GM19023 (cell line): ENCODE measurements around the gene ADAMTS12.
"Not testable (repeated sequence)": the region's sequence is repeated elsewhere in the genome, so short reads cannot be mapped to it uniquely, and the experiment has no call there.

Experiments
- ATAC-seq: cut with Tn5 transposase; IDR thresholded peaks from one replicate; pipeline ENCODE4 v1.9.1; 2021; ENCODE audit warnings: mild to moderate bottlenecking, moderate library complexity; ENCODE audit not compliant: unreplicated experiment

The ADAMTS12 gene

DNA sequence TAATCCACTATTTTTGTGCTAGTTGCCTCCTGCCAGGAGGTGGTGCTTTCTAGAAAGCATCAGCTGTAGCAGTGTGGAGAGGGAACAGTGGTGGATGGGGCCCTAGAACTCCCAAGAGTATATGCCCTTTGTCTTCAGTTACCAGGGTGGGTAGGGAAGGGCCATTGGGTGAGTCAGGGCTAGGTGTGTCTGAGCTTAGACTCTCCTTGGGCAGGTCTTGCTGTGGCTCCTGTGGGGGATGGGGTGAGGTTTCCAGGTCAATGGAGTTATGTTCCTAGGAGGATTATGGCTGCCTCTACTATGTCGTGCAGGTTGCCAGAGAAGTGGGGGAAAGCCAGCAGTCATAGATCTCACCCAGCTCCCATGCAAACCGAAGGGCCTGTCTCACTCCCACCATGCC lies 11.3 kb upstream of the ADAMTS12 start:
- no peak for ATAC-seq

DNA sequence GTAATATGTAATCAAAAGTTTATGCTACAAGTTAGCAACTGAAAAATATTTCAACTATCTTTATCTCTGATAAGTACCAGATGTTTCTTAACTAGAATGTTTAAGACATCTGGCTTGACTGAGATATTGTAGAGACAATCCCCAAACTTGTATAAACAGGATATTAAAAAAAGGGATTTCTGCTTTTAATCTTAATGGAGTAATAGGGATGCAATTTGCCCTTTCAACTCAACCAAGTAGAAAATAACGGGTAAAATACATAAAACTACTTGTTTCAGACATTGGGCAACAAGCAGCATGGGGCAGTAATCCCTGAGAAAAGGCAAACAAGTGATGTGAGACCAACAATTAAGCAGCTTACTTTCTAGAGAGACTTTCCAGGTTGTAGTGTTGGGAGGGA lies 9.4 kb upstream of the ADAMTS12 start:
- ATAC-seq: no peak

DNA sequence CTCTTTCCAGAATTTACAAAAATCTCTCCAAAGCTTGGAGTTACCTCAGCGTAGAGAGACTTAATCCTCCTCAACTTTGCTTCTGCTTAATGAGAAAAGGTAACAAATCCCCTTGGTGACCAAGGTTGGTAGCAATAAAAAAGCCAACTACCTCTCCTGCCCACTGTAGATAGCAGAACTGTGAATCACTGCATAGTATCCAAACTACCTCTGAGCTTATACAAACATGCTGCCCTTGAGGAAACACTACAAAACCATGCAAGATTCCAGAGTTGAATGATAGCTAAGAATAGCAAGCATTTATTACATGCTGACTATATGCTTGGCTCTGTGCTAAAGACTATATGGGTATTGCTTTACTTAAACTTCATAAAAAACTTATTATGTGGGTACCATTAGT lies 2.8 kb upstream of the ADAMTS12 start:
- no peak for ATAC-seq

DNA sequence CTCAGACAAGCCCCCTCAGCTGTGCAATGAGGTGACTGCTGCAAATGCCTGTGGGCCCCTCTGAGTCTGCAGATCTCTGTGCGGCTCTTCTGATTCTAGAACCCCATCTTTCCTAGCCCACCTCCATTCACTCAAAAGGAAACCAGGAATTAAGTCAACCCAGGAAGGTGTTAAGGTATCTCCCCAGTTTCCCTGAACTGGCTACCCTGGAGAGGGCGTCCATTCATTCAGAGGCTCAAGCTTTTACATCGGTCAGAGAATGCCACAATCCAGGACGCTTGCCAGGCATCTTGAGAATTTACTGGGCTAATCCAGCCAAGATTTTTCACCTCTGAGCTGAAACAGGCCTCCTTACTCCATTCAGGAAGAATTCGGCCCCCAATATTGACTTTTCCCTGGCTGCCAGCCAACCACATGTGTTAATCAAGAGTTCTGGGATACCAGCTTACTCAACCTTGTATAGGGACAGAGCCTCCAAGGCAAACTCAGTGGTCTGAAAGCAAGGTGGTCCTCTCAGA lies 889 bp upstream of the ADAMTS12 start:
- ATAC-seq: no peak

DNA sequence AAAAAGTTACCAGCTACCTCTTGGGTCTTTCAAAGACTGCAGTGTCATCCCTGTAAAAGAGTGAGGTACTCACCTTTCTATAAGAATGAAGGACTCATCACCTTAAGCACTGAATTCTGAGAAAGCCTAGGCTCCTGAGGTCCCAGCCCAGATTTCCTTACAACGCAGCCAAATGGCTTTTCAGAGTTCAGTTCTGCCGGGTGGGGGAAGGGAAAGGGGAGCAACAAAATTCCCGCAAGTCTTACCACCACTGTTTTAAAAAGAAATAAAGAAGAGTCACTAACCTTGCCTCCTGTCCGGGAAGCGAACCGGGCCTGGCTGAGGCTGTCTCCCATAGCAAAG lies 373 bp downstream of the ADAMTS12 start:
- ATAC-seq: no peak

DNA sequence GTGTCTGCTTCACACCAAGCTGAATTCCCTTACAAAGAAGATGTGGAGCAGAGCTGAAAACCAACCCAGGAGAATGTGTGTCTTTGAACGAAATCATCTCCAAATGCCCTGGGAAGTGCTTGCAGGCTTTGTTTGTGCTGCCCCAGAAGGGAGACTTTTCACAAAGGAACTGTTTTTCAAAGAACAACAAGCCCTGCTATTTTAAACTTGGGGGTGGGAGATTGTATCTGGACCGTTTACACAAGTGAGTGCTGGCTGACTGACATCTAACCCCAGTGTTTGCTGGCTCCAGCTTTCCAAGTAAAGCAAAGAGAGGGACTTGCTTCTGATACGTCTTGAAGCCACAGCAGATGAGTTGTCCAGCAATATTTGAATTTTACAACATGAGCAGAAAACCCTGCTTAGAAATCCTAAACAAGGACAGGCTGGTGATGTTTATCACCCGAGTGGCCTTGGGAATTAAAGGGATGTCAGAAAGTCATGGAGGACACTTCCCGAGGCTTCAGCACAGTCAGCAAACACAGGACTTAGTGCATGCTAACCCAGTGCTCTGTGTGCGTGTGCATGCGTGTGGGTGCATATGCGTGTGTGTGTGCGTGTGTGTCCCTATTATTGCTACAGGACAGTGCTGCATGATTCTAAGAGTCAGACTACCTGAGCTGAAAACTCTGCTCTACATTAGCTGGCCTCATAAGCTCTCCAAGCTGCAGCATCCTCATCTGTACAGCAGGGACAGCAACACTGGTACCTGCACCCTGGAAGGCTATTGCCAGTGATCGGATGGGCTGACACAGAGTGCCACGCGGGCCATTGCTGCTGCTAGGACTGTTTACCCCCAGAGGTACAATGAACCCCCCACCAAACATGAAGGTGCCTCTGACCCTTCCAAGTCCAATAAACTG lies 1.4 kb downstream of the ADAMTS12 start:
- ATAC-seq: peak; percentile 54

DNA sequence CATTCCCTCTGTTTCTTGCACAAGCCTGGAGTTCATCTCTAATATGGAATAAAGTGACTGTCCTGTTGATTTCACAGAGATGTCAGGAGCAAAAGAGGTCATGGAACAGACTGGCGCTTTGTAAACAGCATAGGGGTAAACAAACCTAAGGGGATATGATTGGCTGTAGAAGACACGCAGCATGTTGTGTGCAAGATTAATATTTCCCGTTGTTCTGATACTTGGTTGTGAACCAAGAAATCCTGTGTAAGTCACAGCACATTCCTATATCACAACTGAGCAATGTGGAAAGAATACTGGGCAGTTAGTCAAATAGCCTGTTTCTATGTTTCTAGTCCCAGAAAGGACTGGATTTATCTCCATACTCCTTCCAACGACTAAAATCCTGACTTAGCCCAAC lies 3.2 kb downstream of the ADAMTS12 start:
- ATAC-seq: no peak

DNA sequence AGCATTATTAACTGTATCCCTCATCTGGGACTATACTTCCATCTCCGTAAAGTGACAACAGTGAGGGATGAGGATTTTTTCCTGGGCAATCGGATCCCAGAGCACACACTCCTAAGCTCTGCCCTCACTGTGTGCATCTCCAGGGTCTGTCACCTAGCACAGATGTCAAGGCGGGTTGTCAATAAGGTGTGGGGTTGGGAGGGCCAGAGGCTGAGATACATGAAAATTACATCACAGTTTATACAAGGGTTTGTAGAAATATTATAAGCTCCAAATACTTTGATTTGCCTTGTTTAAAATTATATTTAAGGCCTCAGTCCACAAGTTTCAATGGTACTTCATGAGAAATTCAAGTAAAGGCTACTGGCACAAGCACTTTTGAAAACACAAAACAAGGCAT lies 4.5 kb downstream of the ADAMTS12 start:
- ATAC-seq: no peak

DNA sequence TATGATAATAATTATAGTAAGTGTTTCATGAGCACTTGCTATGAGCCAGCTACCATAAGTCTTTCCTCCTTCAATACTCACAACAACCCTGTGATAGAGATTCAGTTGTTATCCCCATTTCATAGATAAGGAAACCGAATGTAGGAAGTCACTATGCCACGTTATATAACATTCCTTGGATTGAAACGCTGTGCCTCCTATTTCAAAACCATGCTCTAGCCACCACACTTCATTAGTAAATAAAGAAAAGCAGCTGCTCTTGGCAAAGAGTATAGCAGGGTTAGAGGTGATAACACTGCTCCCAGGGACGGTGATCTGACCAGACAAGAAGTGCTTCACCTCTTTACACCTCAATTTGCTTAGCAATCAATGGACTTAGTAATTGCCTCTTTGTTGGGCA lies 5.5 kb downstream of the ADAMTS12 start:
- ATAC-seq: no peak

DNA sequence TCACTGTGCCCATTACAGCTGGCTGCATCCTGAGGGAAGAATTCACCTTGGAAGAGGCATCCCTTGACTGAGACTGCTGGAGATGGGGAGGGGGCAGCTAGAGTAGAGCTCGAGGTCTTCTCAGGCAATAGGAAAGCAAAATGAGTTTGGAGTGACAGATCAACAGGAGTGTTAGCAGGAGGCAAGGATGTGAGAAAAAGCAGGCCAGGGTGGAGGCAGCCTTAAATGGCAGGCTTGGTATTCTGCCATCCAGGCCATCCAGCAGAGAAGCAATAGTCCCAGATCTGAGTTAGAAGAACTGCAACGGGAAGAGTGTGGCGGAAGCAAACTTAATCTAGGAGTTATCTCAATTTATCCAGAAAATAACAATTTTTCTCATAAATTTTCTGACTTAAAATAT lies 6.1 kb downstream of the ADAMTS12 start:
- no peak for ATAC-seq

DNA sequence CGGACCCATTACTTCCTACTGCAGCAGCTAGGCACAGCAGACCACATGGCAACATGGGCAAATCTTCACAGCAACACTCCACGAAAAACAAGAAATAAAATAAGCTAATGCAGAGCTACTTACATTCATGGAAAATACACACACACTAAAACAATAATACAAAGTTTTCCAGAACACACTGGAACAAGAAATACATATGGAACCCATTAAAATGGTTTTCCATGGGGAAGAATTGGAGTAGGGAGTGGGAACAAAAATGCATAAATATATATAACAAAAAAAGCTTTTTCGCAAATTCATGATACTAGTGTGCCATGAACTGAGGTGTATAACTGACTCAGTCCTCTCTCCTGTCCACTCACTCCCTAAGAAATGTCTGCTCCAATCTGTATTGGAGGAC lies 8.3 kb downstream of the ADAMTS12 start:
- no peak for ATAC-seq

DNA sequence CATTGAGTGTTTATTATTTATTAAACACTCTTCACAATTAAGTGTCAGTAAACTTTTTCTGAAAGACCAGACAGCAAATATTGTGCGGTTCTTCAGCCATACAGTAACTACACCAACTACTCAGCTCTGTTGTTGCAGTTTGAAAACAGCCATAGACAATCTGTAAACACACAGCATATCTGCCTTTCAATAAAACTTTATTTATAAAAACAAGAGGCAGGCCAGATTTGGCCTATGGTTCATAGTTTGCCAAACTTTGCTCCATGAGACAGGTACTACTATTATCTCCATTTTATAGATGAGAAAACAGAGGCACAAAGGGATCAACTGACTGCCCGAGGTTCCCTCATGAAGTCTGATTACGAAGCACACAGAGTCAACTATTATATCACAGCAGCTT lies 11.5 kb downstream of the ADAMTS12 start:
- ATAC-seq: no peak

DNA sequence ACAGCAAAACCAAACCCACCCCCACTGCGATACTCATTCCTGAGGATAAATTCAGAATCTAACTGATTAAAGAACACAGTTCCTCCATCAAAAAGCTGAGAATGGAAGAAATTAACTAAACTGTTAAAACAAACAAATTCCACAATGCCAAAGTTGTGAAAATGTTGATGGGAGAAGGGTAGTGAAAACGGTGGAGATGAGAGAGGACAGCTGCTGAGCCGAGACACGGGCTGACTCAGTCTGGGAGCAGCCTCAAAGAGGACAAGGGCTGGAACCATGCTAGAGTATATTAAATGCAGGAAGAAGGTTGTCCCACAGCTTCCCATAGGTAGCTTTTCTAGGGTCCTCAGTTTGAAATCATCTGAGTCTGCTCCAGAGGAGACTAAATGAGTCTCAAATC lies 14.3 kb downstream of the ADAMTS12 start:
- no peak for ATAC-seq

DNA sequence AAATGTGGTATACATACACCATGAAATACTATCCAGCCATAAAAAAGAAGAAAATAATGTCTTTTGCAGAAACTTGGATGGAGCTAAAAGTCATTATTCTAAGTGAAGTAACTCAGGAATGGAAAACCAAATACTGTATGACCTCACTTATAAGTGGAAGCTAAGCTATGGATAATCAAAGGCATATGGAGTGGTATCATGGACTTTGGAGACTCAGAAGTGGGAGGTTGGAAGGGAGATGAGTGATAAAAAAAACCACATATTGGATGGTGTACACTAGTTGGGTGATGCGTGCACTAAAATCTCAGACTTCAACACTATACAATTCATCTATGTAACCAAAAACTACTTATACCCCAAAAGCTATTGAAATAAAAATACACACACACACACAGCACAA lies 24.5 kb downstream of the ADAMTS12 start:
- ATAC-seq: no peak

DNA sequence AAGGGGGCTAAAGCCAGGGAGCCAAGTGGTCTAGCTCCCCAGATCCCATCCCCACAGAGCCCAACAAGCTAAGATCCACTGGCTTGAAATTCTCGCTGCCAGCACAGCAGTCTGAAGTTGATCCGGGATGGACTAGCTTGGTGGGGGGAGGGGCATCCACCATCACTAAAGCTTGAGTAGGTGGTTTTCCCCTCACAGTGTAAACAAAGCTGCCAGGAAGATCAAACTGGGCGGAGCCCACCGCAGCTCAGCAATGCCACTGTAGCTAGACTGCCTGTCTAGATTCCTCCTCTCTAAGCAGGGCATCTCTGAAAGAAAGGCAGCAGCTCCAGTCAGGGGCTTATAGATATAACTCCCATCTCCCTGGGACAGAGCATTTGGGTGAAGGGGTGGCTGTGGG lies 32.6 kb downstream of the ADAMTS12 start:
- not testable (repeated sequence) for ATAC-seq

DNA sequence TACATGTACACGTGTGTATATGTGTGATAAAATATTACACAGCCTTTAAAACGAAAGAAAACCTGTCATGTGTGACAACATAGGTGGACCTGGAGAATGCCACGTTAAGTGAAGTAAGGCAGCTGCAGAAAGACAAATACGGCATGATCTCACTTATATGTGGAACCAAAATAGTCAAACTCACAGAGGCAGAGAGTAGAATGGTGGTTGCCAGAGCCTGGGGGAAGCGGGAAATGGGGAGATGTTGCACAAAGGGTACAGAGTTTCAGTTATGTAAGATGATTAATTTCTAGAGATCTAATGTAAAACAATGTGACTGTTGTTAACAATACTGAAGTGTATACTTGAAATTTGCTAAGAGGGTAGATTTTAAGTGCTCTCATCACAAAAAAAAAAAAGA lies 34.8 kb downstream of the ADAMTS12 start:
- ATAC-seq: peak; percentile 59

DNA sequence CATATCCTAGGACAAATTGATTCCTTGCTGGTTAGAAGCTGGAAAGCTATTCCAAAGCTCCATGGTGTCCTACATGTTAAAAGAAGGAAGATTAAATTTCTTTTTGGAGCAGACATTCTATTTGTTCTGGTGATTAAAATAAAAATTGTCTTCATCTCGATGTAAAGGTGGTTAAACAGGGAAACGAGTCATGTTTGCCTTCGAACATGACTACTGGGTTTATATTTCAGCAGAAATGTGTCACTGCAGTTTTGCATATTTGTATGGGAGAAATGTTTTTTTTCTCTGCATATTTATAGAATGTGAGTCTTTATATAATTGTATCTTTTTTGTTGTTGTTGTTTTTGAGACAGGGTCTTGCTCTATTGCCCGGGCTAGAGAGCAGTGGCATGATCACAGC lies 36.4 kb downstream of the ADAMTS12 start:
- no peak for ATAC-seq

DNA sequence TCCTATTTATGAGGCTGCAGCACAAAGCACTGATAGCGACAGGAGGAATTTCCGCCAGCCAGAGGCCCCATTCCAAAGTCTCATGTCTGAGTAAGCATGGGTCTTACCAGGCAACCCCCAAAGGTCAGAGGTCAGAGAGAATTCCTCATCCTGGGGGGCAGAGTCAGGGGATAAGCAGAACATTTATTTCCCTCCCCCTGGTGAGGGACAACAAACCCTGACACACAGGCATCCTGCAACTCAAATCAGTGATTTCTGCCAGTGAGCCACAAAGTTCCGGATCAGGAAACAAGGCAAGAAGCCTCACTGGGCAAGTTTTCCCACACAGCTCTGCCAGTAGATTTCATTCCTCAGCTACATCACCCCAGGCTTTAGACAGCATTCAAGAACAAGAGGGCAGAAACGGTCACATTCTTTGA lies 37.0 kb downstream of the ADAMTS12 start:
- no peak for ATAC-seq

DNA sequence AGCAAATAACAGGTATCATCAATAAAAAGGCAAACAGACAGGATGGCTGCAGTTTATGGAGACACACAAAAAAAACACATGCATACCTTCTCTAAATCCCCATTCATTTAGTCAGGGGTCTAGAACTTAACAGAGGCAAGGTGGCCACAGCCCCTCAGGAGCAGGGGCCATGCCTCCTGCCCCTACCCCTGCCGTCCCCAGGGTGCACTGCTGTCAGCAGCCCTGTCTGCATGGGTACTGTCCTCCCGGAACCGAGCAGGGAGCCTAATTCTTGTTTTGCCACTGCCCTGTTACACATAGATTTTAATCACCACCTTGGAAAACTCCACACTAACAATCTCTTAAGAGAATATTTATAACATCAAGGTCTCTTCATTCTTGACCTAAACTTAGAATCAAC lies 39.0 kb downstream of the ADAMTS12 start:
- ATAC-seq: no peak

DNA sequence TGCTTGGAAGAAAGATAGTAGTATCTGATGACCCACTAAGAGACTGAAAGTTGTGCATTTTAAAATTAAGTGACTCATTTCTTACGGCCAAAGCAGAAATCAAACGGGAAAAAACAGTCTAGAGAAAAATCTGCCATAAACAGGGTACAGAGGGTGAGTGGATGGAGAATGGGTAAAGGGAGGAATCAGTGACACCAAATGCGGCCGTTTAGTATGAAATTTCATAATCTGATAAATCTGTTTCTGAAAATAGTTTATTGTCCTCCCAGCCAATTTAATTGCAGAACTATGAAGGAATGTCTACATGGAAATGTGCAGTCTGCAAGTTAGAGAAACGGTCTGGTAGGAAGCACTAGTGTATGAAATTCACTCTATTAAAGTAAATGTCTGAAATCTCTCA lies 39.5 kb downstream of the ADAMTS12 start:
- ATAC-seq: no peak

DNA sequence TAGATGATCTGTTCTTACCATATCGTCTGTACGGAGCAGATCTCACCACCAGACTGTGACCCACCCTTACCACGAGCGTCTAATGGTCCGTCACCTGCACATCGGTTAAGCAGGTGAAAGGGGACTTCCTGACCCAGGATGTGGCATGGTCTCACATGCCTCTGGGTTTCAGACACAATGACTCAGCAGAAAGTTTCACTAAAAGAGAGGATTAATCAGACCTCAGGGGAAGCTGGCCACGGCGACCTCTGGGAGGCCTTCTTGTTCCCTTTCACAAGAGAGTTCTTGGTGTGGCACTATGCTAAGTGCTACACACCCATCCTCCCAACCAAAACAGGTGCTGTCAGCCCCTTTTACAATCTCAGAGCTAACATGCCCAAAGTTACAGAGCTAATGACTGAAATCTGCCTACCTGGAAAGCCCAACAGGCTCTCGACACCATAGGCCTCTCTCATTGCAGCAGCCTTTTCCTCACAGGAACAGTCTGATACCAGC lies 41.6 kb downstream of the ADAMTS12 start:
- ATAC-seq: peak; percentile 95

DNA sequence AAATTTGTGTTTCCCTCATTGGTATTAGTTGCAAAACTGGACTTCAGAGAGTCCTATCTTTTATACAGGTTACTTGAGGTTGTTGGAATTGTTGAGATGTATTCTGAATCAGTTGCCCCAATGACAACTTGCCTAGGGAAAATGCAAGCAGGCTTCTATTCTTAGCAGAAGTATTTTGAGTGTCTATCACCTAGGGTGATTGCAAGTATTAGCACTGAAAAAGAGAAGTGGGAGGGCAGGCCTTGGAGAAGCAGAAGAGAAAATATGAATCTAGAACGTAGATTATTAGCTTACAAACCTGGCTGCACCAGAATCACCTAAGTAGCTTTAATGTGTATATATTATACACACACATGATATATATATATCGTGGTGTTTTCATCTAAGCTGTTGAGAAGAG lies 43.2 kb downstream of the ADAMTS12 start:
- ATAC-seq: peak; percentile 21

DNA sequence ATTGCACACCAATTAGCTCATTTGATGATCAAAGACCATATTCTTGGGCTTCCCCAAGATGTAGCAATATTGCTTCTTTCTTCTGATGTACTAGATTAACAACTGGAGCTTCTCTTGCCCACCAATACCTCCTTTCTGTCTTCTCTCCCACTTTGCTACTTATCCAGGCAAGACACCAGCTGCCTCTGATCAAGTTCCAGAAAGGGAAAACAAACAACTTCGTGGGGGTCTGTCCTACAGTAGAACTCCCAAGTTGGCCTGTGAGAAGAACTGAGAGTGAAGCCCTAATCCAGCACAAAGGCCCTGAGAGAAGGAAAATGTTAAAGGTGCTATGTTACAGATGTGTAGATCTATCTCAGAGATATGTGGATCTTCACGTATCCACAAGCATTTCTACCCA lies 44.9 kb downstream of the ADAMTS12 start:
- ATAC-seq: no peak
